H1 (cell line): ENCODE data around the gene AIRE. TPM values are rescaled to one million over a fixed set of nuclear protein-coding genes. Genes with fewer than 3 reads are reported as not detected.
A peak's percentile ranks its signal among the peaks of the same experiment; 100 is the strongest.

Experiments used
- CTCF ChIA-PET: fragments of 300-600 bp; sonication (Branson Sonifier 250); formaldehyde crosslinking; loops from one replicate; lab custom pipeline; 2021; ENCODE audit not compliant: partially characterized antibody; lab: Charles Lee
- POLR2A ChIA-PET: fragments of 300-600 bp; sonication (Branson Sonifier 250); formaldehyde crosslinking; loops from one replicate; lab custom pipeline; 2021; ENCODE audit warnings: inconsistent platforms; ENCODE audit not compliant: partially characterized antibody; lab: Charles Lee
- DNase-seq, 2 experiments: peaks; one replicate each; pipeline versions ENCODE4 v3.0.0 to v3.0.0-alpha.2; 2010 to 2022; ENCODE audit warnings: low spot score in 2 of 2, low read depth in 1 of 2, mixed read lengths in 1 of 2
- FAIRE-seq: peaks from 2 replicates; lab custom pipeline; 2011; peaks lifted over from hg19 to GRCh38; lab: Jason Lieb, UNC
- H2AFZ ChIP-seq: 2 replicates; pipeline ENCODE4 v1.8.1; 2012; ENCODE audit warnings: low read length, inconsistent platforms
- H2AK5ac ChIP-seq: 2 replicates; pipeline ENCODE4 v1.6.1; 2013; ENCODE audit warnings: low read depth, low read length
- H2BK120ac ChIP-seq: replicated peaks from 2 replicates; pipeline ENCODE3; 2013; ENCODE audit warnings: low read depth, low read length, inconsistent platforms
- H2BK12ac ChIP-seq: 2 replicates; pipeline ENCODE4 v1.6.1; 2013; ENCODE audit warnings: low read depth, low read length
- H2BK15ac ChIP-seq: 2 replicates; pipeline ENCODE4 v1.6.1; 2013; ENCODE audit warnings: low read length
- H2BK20ac ChIP-seq: 2 replicates; pipeline ENCODE4 v1.6.1; 2013; ENCODE audit warnings: low read length
- H2BK5ac ChIP-seq: 2 replicates; pipeline ENCODE4 v1.6.1; 2013; ENCODE audit warnings: low read depth, low read length
- H3K14ac ChIP-seq: 2 replicates; pipeline ENCODE4 v1.6.1; 2013; ENCODE audit warnings: inconsistent platforms; ENCODE audit not compliant: insufficient read length
- H3K18ac ChIP-seq: 2 replicates; pipeline ENCODE4 v1.6.1; 2013; ENCODE audit warnings: low read length; ENCODE audit errors: extremely low read depth
- H3K23ac ChIP-seq: 2 replicates; pipeline ENCODE4 v1.6.1; 2013; ENCODE audit warnings: inconsistent platforms; ENCODE audit not compliant: insufficient read length
- H3K23me2 ChIP-seq: 2 replicates; pipeline ENCODE4 v1.6.1; 2013; ENCODE audit warnings: low read depth, low read length
- H3K27ac ChIP-seq: 2 replicates; pipeline ENCODE4 v1.6.1; 2011; ENCODE audit warnings: low read depth, low read length, inconsistent platforms
- H3K27me3 ChIP-seq, 4 experiments: replicated peaks in 1 of 4; 1 replicate in 1 of 4; 2 replicates in 3 of 4; pipeline versions ENCODE4 v1.6.1 to v1.8.1; 2011 to 2013; ENCODE audit warnings: low read length in 3 of 4, mild to moderate bottlenecking in 3 of 4, inconsistent platforms in 2 of 4, mixed read lengths in 2 of 4, moderate library complexity in 1 of 4; ENCODE audit not compliant: control insufficient read depth in 3 of 4, insufficient read depth in 3 of 4; ENCODE audit errors: extremely low read depth in 1 of 4
- H3K36me3 ChIP-seq, 4 experiments: 2 replicates each; pipeline versions ENCODE4 v1.6.1 to v1.8.1; 2011 to 2013; ENCODE audit warnings: mild to moderate bottlenecking in 4 of 4, low read length in 3 of 4, moderate library complexity in 2 of 4, control low read depth in 1 of 4, inconsistent platforms in 1 of 4; ENCODE audit not compliant: insufficient read depth in 4 of 4, control insufficient read depth in 2 of 4
- H3K4ac ChIP-seq: replicated peaks from 2 replicates; pipeline ENCODE3; 2013; ENCODE audit warnings: low read length, low read depth, mixed read lengths, inconsistent platforms; ENCODE audit not compliant: insufficient read length
- H3K4me1 ChIP-seq, 4 experiments: replicated peaks in 1 of 4; 1 replicate in 1 of 4; 2 replicates in 3 of 4; pipeline versions ENCODE4 v1.6.1 to v1.8.1; 2011 to 2013; ENCODE audit warnings: low read length in 3 of 4, inconsistent platforms in 2 of 4, mixed read lengths in 1 of 4; ENCODE audit not compliant: insufficient read depth in 4 of 4, control insufficient read depth in 3 of 4
- H3K4me2 ChIP-seq, 2 experiments: 2 replicates each; pipeline versions ENCODE4 v1.6.1 to v1.8.1; 2011 to 2013; ENCODE audit warnings: low read depth in 2 of 2, low read length in 2 of 2, control low read depth in 1 of 2, inconsistent platforms in 1 of 2, mild to moderate bottlenecking in 1 of 2; ENCODE audit not compliant: insufficient read depth in 1 of 2
- H3K4me3 ChIP-seq, 4 experiments: fragments of 200-600, 300-600 bp in 1 of 4; sonication (generic), shearing (Covaris generic), sonication (Bioruptor Twin) in 1 of 4; 2 replicates each; pipeline versions ENCODE4 v1.5.1 to v1.8.1; 2011 to 2016; ENCODE audit warnings: low read length in 4 of 4, low read depth in 3 of 4, control low read depth in 2 of 4, inconsistent platforms in 2 of 4, mild to moderate bottlenecking in 2 of 4, mixed read lengths in 1 of 4, moderate library complexity in 1 of 4; ENCODE audit not compliant: insufficient read depth in 2 of 4; ENCODE audit errors: extremely low read depth in 1 of 4
- H3K56ac ChIP-seq: replicated peaks from 2 replicates; pipeline ENCODE3; 2013; ENCODE audit warnings: low read depth, mild to moderate bottlenecking, mixed read lengths, low read length, inconsistent platforms; ENCODE audit not compliant: insufficient read length
- H3K79me1 ChIP-seq: 2 replicates; pipeline ENCODE4 v1.6.1; 2013; ENCODE audit warnings: low read depth, low read length, control low read depth
- H3K79me2 ChIP-seq, 2 experiments: 2 replicates each; pipeline versions ENCODE4 v1.6.1 to v1.8.1; 2012 to 2013; ENCODE audit warnings: low read length in 2 of 2, mild to moderate bottlenecking in 2 of 2, inconsistent platforms in 1 of 2; ENCODE audit not compliant: insufficient read depth in 2 of 2, control insufficient read depth in 1 of 2
- H3K9ac ChIP-seq, 4 experiments: replicated peaks in 1 of 4; 1 replicate in 1 of 4; 2 replicates in 3 of 4; pipeline versions ENCODE4 v1.6.1 to v1.8.1; 2011 to 2013; ENCODE audit warnings: low read depth in 3 of 4, low read length in 3 of 4, control low read depth in 2 of 4, mild to moderate bottlenecking in 2 of 4, moderate library complexity in 2 of 4, inconsistent platforms in 1 of 4; ENCODE audit errors: extremely low read depth in 1 of 4
- H3K9me3 ChIP-seq, 2 experiments: 2 replicates each; pipeline versions ENCODE4 v1.6.1 to v1.8.1; 2012 to 2013; ENCODE audit warnings: mild to moderate bottlenecking in 2 of 2, moderate library complexity in 2 of 2, control low read depth in 1 of 2, inconsistent platforms in 1 of 2, low read depth in 1 of 2, low read length in 1 of 2, mixed read lengths in 1 of 2; ENCODE audit not compliant: insufficient read depth in 2 of 2
- H4K20me1 ChIP-seq, 2 experiments: replicated peaks in 1 of 2; 2 replicates each; pipeline versions ENCODE3 to v1.8.1; 2011 to 2013; ENCODE audit warnings: inconsistent platforms in 2 of 2, low read length in 2 of 2, mild to moderate bottlenecking in 1 of 2; ENCODE audit not compliant: insufficient read depth in 2 of 2, control insufficient read depth in 1 of 2
- H4K5ac ChIP-seq: 2 replicates; pipeline ENCODE4 v1.6.1; 2013; ENCODE audit warnings: low read length, low read depth, mixed read lengths, inconsistent platforms; ENCODE audit not compliant: insufficient read length
- H4K8ac ChIP-seq: 2 replicates; pipeline ENCODE4 v1.8.0; 2013; ENCODE audit warnings: mild to moderate bottlenecking, moderate library complexity, low read length, inconsistent platforms; ENCODE audit not compliant: insufficient read depth; ENCODE audit errors: extremely low read depth
- H4K91ac ChIP-seq: replicated peaks from 2 replicates; pipeline ENCODE3; 2013; ENCODE audit warnings: low read length, mixed read lengths, inconsistent platforms; ENCODE audit not compliant: insufficient read length
- CHD1 ChIP-seq: IDR thresholded peaks from 2 replicates; pipeline ENCODE4 v1.6.1; 2012; ENCODE audit warnings: low read depth, low read length, improper control_type of control experiment
- EZH2 ChIP-seq: fragments of 200-600 bp; sonication (generic); IDR thresholded peaks from 2 replicates; pipeline ENCODE4 v1.7.1; 2012; ENCODE audit warnings: low read depth, mild to moderate bottlenecking, moderate library complexity, low read length, inconsistent platforms; ENCODE audit not compliant: severe bottlenecking
- KDM1A ChIP-seq: fragments of 200-600, 300-600 bp; sonication (generic); IDR thresholded peaks from 2 replicates; pipeline ENCODE4 v1.7.1; 2016; ENCODE audit warnings: mild to moderate bottlenecking, low read length, borderline replicate concordance
- KDM4A ChIP-seq: IDR thresholded peaks from one replicate; pipeline ENCODE4 v1.7.1; 2012; ENCODE audit warnings: low read depth, mild to moderate bottlenecking, moderate library complexity, low read length, inconsistent platforms; ENCODE audit not compliant: severe bottlenecking
- MAFK ChIP-seq: IDR thresholded peaks from 2 replicates; pipeline ENCODE4 v1.6.1; 2012; ENCODE audit warnings: low read depth, mild to moderate bottlenecking, improper control_type of control experiment, low read length
- PHF8 ChIP-seq: fragments of 200-600 bp; sonication (generic); conservative IDR thresholded peaks from 2 replicates; pipeline ENCODE4 v1.7.1; 2012; ENCODE audit warnings: low read depth, mild to moderate bottlenecking, inconsistent platforms, low read length, moderate library complexity
- RBBP5 ChIP-seq: IDR thresholded peaks from 2 replicates; pipeline ENCODE4 v1.7.1; 2012; ENCODE audit warnings: low read depth, mild to moderate bottlenecking, inconsistent platforms, low read length, moderate library complexity, borderline replicate concordance
- SP4 ChIP-seq: IDR thresholded peaks from 2 replicates; pipeline ENCODE4 v1.6.1; 2012; ENCODE audit warnings: low read length, inconsistent platforms
- SUZ12 ChIP-seq: fragments of 200-600 bp; sonication (generic); IDR thresholded peaks from 2 replicates; pipeline ENCODE4 v1.6.1; 2012; ENCODE audit warnings: mild to moderate bottlenecking, inconsistent platforms, low read length, moderate library complexity, mixed read lengths
- TAF7 ChIP-seq: optimal IDR thresholded peaks from 2 replicates; pipeline ENCODE3; 2011; ENCODE audit warnings: low read depth, mild to moderate bottlenecking, inconsistent platforms, low read length, moderate library complexity, borderline replicate concordance
- TCF12 ChIP-seq: IDR thresholded peaks from 2 replicates; pipeline ENCODE4 v1.6.1; 2011; ENCODE audit warnings: low read depth, mild to moderate bottlenecking, low read length
- WGBS, 2 experiments: shearing (Covaris generic) in 1 of 2; methylation state at CpG; one replicate each; pipeline versions ENCODE4 v1.1.6 to v1.1.7; 2013 to 2015; ENCODE audit warnings: low lambda C conversion rate in 2 of 2, mixed read lengths in 2 of 2, inconsistent platforms in 1 of 2, low coverage in 1 of 2, missing lambda C conversion rate in 1 of 2; ENCODE audit not compliant: insufficient replicate concordance in 2 of 2, insufficient coverage in 1 of 2, insufficient read length in 1 of 2; ENCODE audit errors: extremely low coverage in 1 of 2, missing lambda C conversion rate in 1 of 2; 5-methylcytosine and 5-hydroxymethylcytosine counted together
- polyA plus RNA-seq, 7 experiments: library from polyadenylated mRNA; depleted of rRNA in 3 of 7; stranded (reverse) in 5 of 7; unstranded in 2 of 7; fragments of >200 nt in 5 of 7; fragments of 200-250 nt in 2 of 7; gene quantifications; 1 replicate in 5 of 7; 2 replicates in 1 of 7; 4 replicates in 1 of 7; pipeline versions ENCODE4 v1.2.1 to v1.2.3, GENCODE V29; 2011 to 2013; ENCODE audit warnings: missing spikeins in 2 of 7, mixed read lengths in 2 of 7
- total RNA-seq: library from RNA; stranded (reverse); fragmentation: NEBNext Ultra II Directional; extraction: Animal tissue kit (Norgen Biotek cat#: 25700); gene quantifications from 2 replicates; pipeline ENCODE4 v1.2.1, GENCODE V29; 2021

Gene AIRE
- total and polyA plus RNA-seq, 2 of the 8 experiments (the other 6 are each of a cell fraction or from before 2014, with no cell fraction given), result 0.09 TPM; not detected in 1

- Histone ChIP-seq H3K18ac (no peak overlapping the region), H4K8ac (no peak overlapping the region; the same call in 1 of the 2 replicates), H2AK5ac (no peak overlapping the region), H2BK120ac (no peak overlapping the region), H2AFZ (peak overlapping the region; percentile 35; the same call in 1 of the 2 replicates), H2BK15ac (no peak overlapping the region), H3K4me2 (peak overlapping the region; percentile 72 to 80), H3K27me3 (no peaks in the 10 kb centered on the region), H3K56ac (no peak overlapping the region), H3K23ac (no peak overlapping the region), H3K4ac (no peak overlapping the region), H3K79me1 (no peaks in the 10 kb centered on the region), H4K91ac (no peak overlapping the region), H3K27ac (no peak overlapping the region), H3K36me3 (peaks cover 0 to 4% (median 0%) of the 10 kb centered on the region in 4 experiments; a peak in 1 of 8 replicates), H3K9me3 (no peaks in the 10 kb centered on the region), H2BK5ac (0 out of 2 replicates have a peak overlapping the region, but pooled peaks have one; percentile 12), H3K9ac (no peak overlapping the region; a peak in 1 of 7 replicates), H3K4me1 (peaks cover 0 to 7% (median under 1%) of the 10 kb centered on the region in 4 experiments; a peak in 2 of 7 replicates), H2BK20ac (no peak overlapping the region), H3K23me2 (peaks cover 6% of the 10 kb centered on the region; the same call in 1 of the 2 replicates), H2BK12ac (no peak overlapping the region), H4K20me1 (no peaks in the 10 kb centered on the region), H3K79me2 (no peaks in the 10 kb centered on the region), H3K14ac (no peak overlapping the region), H4K5ac (no peak overlapping the region), H3K4me3 (peak overlapping the region; percentile 11 to 71 (median 62); a peak in 7 of 8 replicates)
- ChIA-PET CTCF (interaction anchor here (0.7 to 1.6 kb wide), 11 partner anchors 9 to 113 kb away, joined by 3 to 4 read pairs (median 3); no protein-coding TSS in a partner anchor), POLR2A (interaction anchor here (0.6 to 2.5 kb wide), 8 partner anchors 10 to 151 kb away, joined by 3 to 7 read pairs (median 4); partner anchors contain the start of gene TRPM2)
- WGBS, 2 experiments, result 36% methylated on average over 16 of the region's 47 CpGs; no CpG with 5 or more reads in 1 of the 2 experiments
- FAIRE-seq (no peak), DNase-seq (peak in 1 of 2 experiments; percentile 75)
- TF ChIP-seq PHF8, result no peak
- no peak for TF ChIP-seq KDM1A
- TF ChIP-seq MAFK, result no peak
- TF ChIP-seq RBBP5, result no peak
- no peak for TF ChIP-seq EZH2
- TF ChIP-seq SUZ12, result no peak
- no peak for TF ChIP-seq SP4
- TF ChIP-seq CHD1, result no peak
- no peak for TF ChIP-seq TAF7
- TF ChIP-seq TCF12, result no peak
- TF ChIP-seq KDM4A, result no peak
These were observed 52.5 kb downstream of the AIRE start for GRCh38 chr21:44337941-44338895.
